ENCODE results near the gene ZNF219. TPM values are rescaled to one million over a fixed set of nuclear protein-coding genes. Genes with fewer than 3 reads are reported as not detected.

The ZNF219 gene
- total RNA-seq, 1 experiment from 2014 or later, result 19.9 TPM

DNA sequence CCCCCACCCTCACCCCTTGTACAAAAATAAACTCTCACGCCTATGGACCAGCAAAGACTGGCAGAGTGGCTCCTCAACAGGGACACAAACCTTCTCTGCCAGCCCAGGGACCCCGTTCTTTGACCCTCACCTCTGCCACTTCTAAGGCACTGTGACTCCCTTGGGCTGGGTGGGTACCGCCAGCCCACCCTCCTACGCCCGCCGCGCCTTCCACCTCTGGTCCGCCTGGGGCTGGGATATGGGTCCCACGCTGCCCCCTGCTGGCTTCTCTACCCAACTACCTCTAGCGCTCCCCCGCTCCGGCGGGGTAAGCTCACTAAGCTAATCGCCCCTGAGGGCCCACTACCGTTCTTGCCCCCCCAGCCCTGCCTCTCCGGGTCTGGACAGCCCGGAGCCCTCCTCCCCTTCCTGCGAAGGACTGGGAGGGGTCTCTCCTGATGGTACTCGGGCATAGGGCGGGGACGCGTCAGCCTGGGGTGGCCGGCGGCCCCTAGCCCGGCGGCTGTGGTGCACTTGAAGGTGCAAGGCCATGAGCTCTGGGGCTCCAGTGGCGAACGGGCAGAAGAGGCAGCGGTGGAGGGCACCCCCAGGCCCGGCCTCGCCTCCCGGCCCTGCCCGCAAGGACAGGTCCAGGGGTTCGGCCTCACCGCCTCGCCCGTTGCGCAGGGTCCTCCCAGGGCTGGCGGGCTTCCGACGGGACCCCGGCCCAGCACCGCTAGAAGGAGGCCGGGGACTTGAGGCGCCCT lies 8.1 kb downstream of the ZNF219 start:
- Histone ChIP-seq H3K4me3 (ENCODE audit: low read depth in 2 of 2, low read length in 2 of 2) (no peak overlapping the region), H3K27me3 (ENCODE audit: control insufficient read depth, insufficient read depth, low read length) (no peaks in the 10 kb centered on the region), H3K27ac (ENCODE audit: low read length) (no peak overlapping the region), H3K4me1 (ENCODE audit: control insufficient read depth, insufficient read depth, low read length) (no peaks in the 10 kb centered on the region; the same call in 1 of the 2 replicates), H3K36me3 (ENCODE audit: control insufficient read depth, insufficient read depth, low read length) (no peaks in the 10 kb centered on the region), H3K9me3 (ENCODE audit: control insufficient read depth, insufficient read depth, low read depth, low read length) (no peaks in the 10 kb centered on the region)
- in situ Hi-C loops (cut with HindIII; ENCODE audit: low pct_unique_long_range_greater_than_20kb, low sequenced_read_pairs), result no loop called here
- BruUV-seq (replicated peaks), result no TSS peak
- ATAC-seq (no peak), DNase-seq (ENCODE audit: low read depth, low spot score) (no peak)
- CTCF ChIA-PET, result interaction anchor here (0.8 to 1.3 kb wide), 2 partner anchors 14 to 76 kb away, joined by 3 to 6 read pairs; no protein-coding TSS in a partner anchor
- intact Hi-C loops (cut with micrococcal nuclease; ENCODE audit: unreplicated experiment), result no loop called here
- TF ChIP-seq, protein P1, sequence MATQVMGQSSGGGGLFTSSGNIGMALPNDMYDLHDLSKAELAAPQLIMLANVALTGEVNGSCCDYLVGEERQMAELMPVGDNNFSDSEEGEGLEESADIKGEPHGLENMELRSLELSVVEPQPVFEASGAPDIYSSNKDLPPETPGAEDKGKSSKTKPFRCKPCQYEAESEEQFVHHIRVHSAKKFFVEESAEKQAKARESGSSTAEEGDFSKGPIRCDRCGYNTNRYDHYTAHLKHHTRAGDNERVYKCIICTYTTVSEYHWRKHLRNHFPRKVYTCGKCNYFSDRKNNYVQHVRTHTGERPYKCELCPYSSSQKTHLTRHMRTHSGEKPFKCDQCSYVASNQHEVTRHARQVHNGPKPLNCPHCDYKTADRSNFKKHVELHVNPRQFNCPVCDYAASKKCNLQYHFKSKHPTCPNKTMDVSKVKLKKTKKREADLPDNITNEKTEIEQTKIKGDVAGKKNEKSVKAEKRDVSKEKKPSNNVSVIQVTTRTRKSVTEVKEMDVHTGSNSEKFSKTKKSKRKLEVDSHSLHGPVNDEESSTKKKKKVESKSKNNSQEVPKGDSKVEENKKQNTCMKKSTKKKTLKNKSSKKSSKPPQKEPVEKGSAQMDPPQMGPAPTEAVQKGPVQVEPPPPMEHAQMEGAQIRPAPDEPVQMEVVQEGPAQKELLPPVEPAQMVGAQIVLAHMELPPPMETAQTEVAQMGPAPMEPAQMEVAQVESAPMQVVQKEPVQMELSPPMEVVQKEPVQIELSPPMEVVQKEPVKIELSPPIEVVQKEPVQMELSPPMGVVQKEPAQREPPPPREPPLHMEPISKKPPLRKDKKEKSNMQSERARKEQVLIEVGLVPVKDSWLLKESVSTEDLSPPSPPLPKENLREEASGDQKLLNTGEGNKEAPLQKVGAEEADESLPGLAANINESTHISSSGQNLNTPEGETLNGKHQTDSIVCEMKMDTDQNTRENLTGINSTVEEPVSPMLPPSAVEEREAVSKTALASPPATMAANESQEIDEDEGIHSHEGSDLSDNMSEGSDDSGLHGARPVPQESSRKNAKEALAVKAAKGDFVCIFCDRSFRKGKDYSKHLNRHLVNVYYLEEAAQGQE (IDR thresholded peaks at IDR 0.05; ENCODE audit: insufficient read depth in 1 of 2, low read depth in 2 of 2, low read length in 1 of 2), result no peak
- TF ChIP-seq, protein P2, sequence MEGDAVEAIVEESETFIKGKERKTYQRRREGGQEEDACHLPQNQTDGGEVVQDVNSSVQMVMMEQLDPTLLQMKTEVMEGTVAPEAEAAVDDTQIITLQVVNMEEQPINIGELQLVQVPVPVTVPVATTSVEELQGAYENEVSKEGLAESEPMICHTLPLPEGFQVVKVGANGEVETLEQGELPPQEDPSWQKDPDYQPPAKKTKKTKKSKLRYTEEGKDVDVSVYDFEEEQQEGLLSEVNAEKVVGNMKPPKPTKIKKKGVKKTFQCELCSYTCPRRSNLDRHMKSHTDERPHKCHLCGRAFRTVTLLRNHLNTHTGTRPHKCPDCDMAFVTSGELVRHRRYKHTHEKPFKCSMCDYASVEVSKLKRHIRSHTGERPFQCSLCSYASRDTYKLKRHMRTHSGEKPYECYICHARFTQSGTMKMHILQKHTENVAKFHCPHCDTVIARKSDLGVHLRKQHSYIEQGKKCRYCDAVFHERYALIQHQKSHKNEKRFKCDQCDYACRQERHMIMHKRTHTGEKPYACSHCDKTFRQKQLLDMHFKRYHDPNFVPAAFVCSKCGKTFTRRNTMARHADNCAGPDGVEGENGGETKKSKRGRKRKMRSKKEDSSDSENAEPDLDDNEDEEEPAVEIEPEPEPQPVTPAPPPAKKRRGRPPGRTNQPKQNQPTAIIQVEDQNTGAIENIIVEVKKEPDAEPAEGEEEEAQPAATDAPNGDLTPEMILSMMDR (IDR thresholded peaks at IDR 0.05), result peak; percentile 70
- POLR2A ChIA-PET, result no interaction called here

DNA sequence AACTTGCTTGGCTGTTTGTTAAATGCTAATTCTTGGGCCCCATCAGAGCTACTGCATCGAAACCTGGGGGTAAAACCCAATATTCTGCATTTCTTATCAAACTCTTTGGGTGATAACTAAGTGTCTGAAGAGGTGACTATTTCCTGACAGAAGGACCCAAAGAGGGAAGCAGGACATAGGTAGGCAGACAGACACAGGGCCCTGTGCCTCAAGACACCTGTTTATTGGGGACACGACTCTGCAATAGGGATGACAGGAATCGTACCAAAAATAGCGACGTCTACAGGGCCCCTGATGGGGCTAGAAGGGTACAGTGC lies 8.6 kb downstream of the ZNF219 start:
- TF ChIP-seq SIN3A (IDR thresholded peaks at IDR 0.05; ENCODE audit: borderline replicate concordance, insufficient read depth, low read depth, low read length), result no peak
- TF ChIP-seq, protein P1 (IDR thresholded peaks at IDR 0.05; ENCODE audit: insufficient read depth in 1 of 2, low read depth in 2 of 2, low read length in 1 of 2), result no peak
- TF ChIP-seq TCF7L2 (IDR thresholded peaks at IDR 0.05; ENCODE audit: low read depth, low read length), result no peak
- TF ChIP-seq, protein P2 (IDR thresholded peaks at IDR 0.05), result no peak
- no peak for TF ChIP-seq POLR2AphosphoS5 (IDR thresholded peaks at IDR 0.05; ENCODE audit: low read depth, low read length)
- Histone ChIP-seq H3K27ac (ENCODE audit: low read length) (no peak overlapping the region), H3K27me3 (ENCODE audit: control insufficient read depth, insufficient read depth, low read length) (no peaks in the 10 kb centered on the region), H3K9me3 (ENCODE audit: control insufficient read depth, insufficient read depth, low read depth, low read length) (no peaks in the 10 kb centered on the region), H3K4me3 (ENCODE audit: low read depth in 2 of 2, low read length in 2 of 2) (no peak overlapping the region), H3K4me1 (ENCODE audit: control insufficient read depth, insufficient read depth, low read length) (no peaks in the 10 kb centered on the region; the same call in 1 of the 2 replicates), H3K36me3 (ENCODE audit: control insufficient read depth, insufficient read depth, low read length) (no peaks in the 10 kb centered on the region)
- ATAC-seq (no peak), DNase-seq (ENCODE audit: low read depth, low spot score) (no peak)
- BruUV-seq (replicated peaks), result no TSS peak
- intact Hi-C loops (cut with micrococcal nuclease; ENCODE audit: unreplicated experiment) (no loop called here), in situ Hi-C loops (cut with HindIII; ENCODE audit: low pct_unique_long_range_greater_than_20kb, low sequenced_read_pairs) (no loop called here)
- ChIA-PET CTCF (interaction anchor here (0.7 to 1.3 kb wide), 2 partner anchors 15 to 23 kb away, joined by 3 to 6 read pairs; no protein-coding TSS in a partner anchor), POLR2A (no interaction called here)

Data from Panc1 (cell line).